Measurements from ENCODE around the gene TRIM26. TPM values are rescaled to one million over a fixed set of nuclear protein-coding genes. Genes with fewer than 3 reads are reported as not detected.

The TRIM26 gene
- total RNA-seq, 1 experiment from 2014 or later = 44.8 TPM

DNA sequence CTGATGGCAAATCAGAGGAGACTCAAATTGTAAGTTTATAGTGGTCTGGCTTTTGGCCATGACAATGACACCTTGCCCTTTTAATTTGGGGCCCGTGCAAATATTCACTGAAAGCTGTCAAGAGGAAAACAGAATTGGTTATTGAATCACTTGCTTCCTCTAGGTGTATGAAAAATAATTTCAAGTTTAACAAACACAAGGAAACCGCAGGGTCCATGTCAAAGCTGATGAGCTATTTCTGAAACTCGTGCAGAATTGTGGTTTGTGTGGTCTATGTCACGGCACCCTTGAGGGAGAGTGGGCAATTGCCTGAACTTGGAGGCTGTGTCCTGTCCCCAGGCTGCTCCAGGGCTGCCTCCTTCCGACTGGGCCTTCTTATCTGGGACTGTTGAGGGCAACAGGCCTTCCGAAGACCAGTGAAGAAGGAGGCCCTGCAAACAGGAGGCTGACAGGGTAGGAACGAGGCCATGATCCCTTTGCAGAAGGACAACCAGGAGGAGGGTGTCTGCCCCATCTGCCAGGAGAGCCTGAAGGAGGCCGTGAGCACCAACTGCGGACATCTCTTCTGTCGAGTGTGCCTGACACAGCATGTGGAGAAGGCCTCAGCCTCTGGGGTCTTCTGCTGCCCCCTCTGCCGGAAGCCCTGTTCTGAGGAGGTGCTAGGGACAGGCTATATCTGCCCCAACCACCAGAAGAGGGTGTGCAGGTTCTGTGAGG is 76.5 kb downstream of the TRIM26 start:
- no TSS peak for BruUV-seq (replicated peaks)

GRCh38 chr6:30135757-30136156 is 77.4 kb downstream of the TRIM26 start, which contains the start of gene TRIM40:
TRIM40 (plus strand) TSS chr6:30136140; CDS start chr6:30137037, 897 bp downstream.
- intact Hi-C loops (cut with micrococcal nuclease; ENCODE audit: unreplicated experiment) (no loop called here), in situ Hi-C loops (cut with HindIII; ENCODE audit: low pct_unique_long_range_greater_than_20kb, low sequenced_read_pairs) (no loop called here)
- TF ChIP-seq, protein P1, sequence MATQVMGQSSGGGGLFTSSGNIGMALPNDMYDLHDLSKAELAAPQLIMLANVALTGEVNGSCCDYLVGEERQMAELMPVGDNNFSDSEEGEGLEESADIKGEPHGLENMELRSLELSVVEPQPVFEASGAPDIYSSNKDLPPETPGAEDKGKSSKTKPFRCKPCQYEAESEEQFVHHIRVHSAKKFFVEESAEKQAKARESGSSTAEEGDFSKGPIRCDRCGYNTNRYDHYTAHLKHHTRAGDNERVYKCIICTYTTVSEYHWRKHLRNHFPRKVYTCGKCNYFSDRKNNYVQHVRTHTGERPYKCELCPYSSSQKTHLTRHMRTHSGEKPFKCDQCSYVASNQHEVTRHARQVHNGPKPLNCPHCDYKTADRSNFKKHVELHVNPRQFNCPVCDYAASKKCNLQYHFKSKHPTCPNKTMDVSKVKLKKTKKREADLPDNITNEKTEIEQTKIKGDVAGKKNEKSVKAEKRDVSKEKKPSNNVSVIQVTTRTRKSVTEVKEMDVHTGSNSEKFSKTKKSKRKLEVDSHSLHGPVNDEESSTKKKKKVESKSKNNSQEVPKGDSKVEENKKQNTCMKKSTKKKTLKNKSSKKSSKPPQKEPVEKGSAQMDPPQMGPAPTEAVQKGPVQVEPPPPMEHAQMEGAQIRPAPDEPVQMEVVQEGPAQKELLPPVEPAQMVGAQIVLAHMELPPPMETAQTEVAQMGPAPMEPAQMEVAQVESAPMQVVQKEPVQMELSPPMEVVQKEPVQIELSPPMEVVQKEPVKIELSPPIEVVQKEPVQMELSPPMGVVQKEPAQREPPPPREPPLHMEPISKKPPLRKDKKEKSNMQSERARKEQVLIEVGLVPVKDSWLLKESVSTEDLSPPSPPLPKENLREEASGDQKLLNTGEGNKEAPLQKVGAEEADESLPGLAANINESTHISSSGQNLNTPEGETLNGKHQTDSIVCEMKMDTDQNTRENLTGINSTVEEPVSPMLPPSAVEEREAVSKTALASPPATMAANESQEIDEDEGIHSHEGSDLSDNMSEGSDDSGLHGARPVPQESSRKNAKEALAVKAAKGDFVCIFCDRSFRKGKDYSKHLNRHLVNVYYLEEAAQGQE (IDR thresholded peaks at IDR 0.05; ENCODE audit: insufficient read depth in 1 of 2, low read depth in 2 of 2, low read length in 1 of 2) = no peak
- TF ChIP-seq SIN3A (IDR thresholded peaks at IDR 0.05; ENCODE audit: borderline replicate concordance, insufficient read depth, low read depth, low read length) = no peak
- no peak for TF ChIP-seq CTCF (IDR thresholded peaks at IDR 0.05)
- no peak for TF ChIP-seq TCF7L2 (IDR thresholded peaks at IDR 0.05; ENCODE audit: low read depth, low read length)
- TF ChIP-seq POLR2AphosphoS5 (IDR thresholded peaks at IDR 0.05; ENCODE audit: low read depth, low read length) = no peak
- Histone ChIP-seq H3K27ac (ENCODE audit: low read length) (no peak within 1 kb of the TSS), H3K9me3 (ENCODE audit: control insufficient read depth, insufficient read depth, low read depth, low read length) (no peaks in the 10 kb centered on the region), H3K4me1 (ENCODE audit: control insufficient read depth, insufficient read depth, low read length) (no peaks in the 10 kb centered on the region; the same call in 1 of the 2 replicates), H3K36me3 (ENCODE audit: control insufficient read depth, insufficient read depth, low read length) (no peaks in the 10 kb centered on the region), H3K27me3 (ENCODE audit: control insufficient read depth, insufficient read depth, low read length) (peaks cover 5% of the 10 kb centered on the region; the same call in 1 of the 2 replicates), H3K4me3 (ENCODE audit: low read depth in 2 of 2, low read length in 2 of 2) (no peak within 1 kb of the TSS)
- no TSS peak for BruUV-seq (replicated peaks)
- ChIA-PET POLR2A (interaction anchor here (0.6 kb wide), 1 partner anchor 32 kb away, joined by 3 read pairs; no protein-coding TSS in a partner anchor), CTCF (no interaction called here)
- DNase-seq (ENCODE audit: low read depth, low spot score) (no peak), ATAC-seq (no peak)

More for the DNA sequence above, 76.5 kb downstream of the TRIM26 start:
- Histone ChIP-seq H3K27ac (ENCODE audit: low read length) (no peak overlapping the region), H3K9me3 (ENCODE audit: control insufficient read depth, insufficient read depth, low read depth, low read length) (no peaks in the 10 kb centered on the region), H3K4me1 (ENCODE audit: control insufficient read depth, insufficient read depth, low read length) (no peaks in the 10 kb centered on the region), H3K4me3 (ENCODE audit: low read depth in 2 of 2, low read length in 2 of 2) (no peak overlapping the region), H3K36me3 (ENCODE audit: control insufficient read depth, insufficient read depth, low read length) (no peaks in the 10 kb centered on the region), H3K27me3 (ENCODE audit: control insufficient read depth, insufficient read depth, low read length) (peaks cover 10% of the 10 kb centered on the region; the same call in 1 of the 2 replicates)
- intact Hi-C loops (cut with micrococcal nuclease; ENCODE audit: unreplicated experiment) (no loop called here), in situ Hi-C loops (cut with HindIII; ENCODE audit: low pct_unique_long_range_greater_than_20kb, low sequenced_read_pairs) (no loop called here)
- no peak for TF ChIP-seq POLR2AphosphoS5 (IDR thresholded peaks at IDR 0.05; ENCODE audit: low read depth, low read length)
- no peak for TF ChIP-seq CTCF (IDR thresholded peaks at IDR 0.05)
- no peak for TF ChIP-seq SIN3A (IDR thresholded peaks at IDR 0.05; ENCODE audit: borderline replicate concordance, insufficient read depth, low read depth, low read length)
- TF ChIP-seq, protein P1 (IDR thresholded peaks at IDR 0.05; ENCODE audit: insufficient read depth in 1 of 2, low read depth in 2 of 2, low read length in 1 of 2) = no peak
- no peak for TF ChIP-seq TCF7L2 (IDR thresholded peaks at IDR 0.05; ENCODE audit: low read depth, low read length)
- DNase-seq (ENCODE audit: low read depth, low spot score) (no peak), ATAC-seq (no peak)
- ChIA-PET POLR2A (no interaction called here), CTCF (no interaction called here)

Data from Panc1 (cell line).